ENCODE measurements around the gene SHROOM3. TPM values are rescaled to one million over a fixed set of nuclear protein-coding genes. Genes with fewer than 3 reads are reported as not detected.

SHROOM3 gene
- total RNA-seq, 1 donor from 2014 or later, result 54.9 TPM

- Mint-ChIP-seq H3K4me1 (ENCODE audit: low read depth) (peaks cover 3% of the 10 kb centered on the region), H3K9me3 (ENCODE audit: low read depth) (no peaks in the 10 kb centered on the region), H3K36me3 (ENCODE audit: insufficient read depth) (no peaks in the 10 kb centered on the region), H3K27ac (no peak overlapping the region), H3K27me3 (no peaks in the 10 kb centered on the region), H3K4me3 (ENCODE audit: low read depth) (no peak overlapping the region)
- TF ChIP-seq, protein P1, sequence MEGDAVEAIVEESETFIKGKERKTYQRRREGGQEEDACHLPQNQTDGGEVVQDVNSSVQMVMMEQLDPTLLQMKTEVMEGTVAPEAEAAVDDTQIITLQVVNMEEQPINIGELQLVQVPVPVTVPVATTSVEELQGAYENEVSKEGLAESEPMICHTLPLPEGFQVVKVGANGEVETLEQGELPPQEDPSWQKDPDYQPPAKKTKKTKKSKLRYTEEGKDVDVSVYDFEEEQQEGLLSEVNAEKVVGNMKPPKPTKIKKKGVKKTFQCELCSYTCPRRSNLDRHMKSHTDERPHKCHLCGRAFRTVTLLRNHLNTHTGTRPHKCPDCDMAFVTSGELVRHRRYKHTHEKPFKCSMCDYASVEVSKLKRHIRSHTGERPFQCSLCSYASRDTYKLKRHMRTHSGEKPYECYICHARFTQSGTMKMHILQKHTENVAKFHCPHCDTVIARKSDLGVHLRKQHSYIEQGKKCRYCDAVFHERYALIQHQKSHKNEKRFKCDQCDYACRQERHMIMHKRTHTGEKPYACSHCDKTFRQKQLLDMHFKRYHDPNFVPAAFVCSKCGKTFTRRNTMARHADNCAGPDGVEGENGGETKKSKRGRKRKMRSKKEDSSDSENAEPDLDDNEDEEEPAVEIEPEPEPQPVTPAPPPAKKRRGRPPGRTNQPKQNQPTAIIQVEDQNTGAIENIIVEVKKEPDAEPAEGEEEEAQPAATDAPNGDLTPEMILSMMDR (IDR thresholded peaks at IDR 0.05; ENCODE audit: unreplicated experiment), result no peak
- DNase-seq (ENCODE audit: low spot score, unreplicated experiment), result no peak
These were observed 35.5 kb downstream of the SHROOM3 start for GRCh38 chr4:76470532-76470931.

DNA sequence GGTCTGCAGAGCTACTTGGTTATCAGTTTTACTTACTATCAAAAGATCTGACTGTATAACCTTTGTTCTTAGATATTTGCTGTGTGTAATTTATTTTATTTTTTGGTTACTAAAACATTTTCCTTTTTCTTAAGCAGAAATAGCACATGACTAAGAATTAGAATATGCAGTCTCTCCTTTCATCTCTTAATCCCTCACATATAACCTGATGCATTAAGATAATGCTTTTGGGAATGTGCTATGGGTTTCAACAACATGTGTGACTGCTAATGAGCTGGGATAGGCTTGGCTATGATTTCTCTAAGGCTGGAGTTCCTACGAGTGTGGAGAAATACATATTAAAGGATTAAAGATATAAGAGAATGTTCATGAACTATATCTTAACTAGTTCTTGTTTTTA, 41.5 kb downstream of the SHROOM3 start:
- Mint-ChIP-seq H3K9me3 (ENCODE audit: low read depth) (peaks cover 15% of the 10 kb centered on the region), H3K27ac (no peak overlapping the region), H3K4me1 (ENCODE audit: low read depth) (no peaks in the 10 kb centered on the region)

GRCh38 chr4:76484654-76485053, 49.6 kb downstream of the SHROOM3 start:
- Mint-ChIP-seq H3K4me1 (ENCODE audit: low read depth) (peaks cover 21% of the 10 kb centered on the region), H3K9me3 (ENCODE audit: low read depth) (peaks cover 27% of the 10 kb centered on the region), H3K27ac (peak overlapping the region; percentile 56), H3K4me3 (ENCODE audit: low read depth) (no peak overlapping the region), H3K36me3 (ENCODE audit: insufficient read depth) (peaks cover 6% of the 10 kb centered on the region), H3K27me3 (no peaks in the 10 kb centered on the region)
- no peak for DNase-seq (ENCODE audit: low spot score, unreplicated experiment)
- TF ChIP-seq, protein P1 (IDR thresholded peaks at IDR 0.05; ENCODE audit: unreplicated experiment), result no peak

More for the DNA sequence above, 41.5 kb downstream of the SHROOM3 start:
- DNase-seq (ENCODE audit: low spot score, unreplicated experiment), result no peak
- Mint-ChIP-seq H3K27me3 (no peaks in the 10 kb centered on the region), H3K4me3 (ENCODE audit: low read depth) (no peak overlapping the region), H3K36me3 (ENCODE audit: insufficient read depth) (peaks cover 3% of the 10 kb centered on the region)
- TF ChIP-seq, protein P1 (IDR thresholded peaks at IDR 0.05; ENCODE audit: unreplicated experiment), result no peak

DNA sequence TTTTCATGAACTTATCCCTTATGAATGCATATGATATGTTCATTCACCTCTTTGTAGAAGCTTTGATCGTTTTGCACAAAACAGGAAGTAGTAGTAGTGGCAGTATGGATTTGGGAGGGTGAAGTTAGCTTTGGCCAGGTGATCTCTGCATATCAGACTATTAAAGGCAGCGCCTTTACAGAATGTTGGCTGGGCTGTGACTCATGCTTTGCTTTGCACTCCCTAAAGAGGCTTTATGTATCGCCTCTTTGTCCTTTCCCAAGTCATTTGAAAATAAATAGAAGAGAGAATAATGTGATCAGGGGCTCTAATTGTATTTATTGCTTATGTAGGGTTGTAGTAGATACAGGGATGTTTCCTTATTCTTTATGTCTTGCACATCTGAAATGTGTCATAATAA, 50.4 kb downstream of the SHROOM3 start:
- no peak for DNase-seq (ENCODE audit: low spot score, unreplicated experiment)
- Mint-ChIP-seq H3K4me3 (ENCODE audit: low read depth) (no peak overlapping the region), H3K4me1 (ENCODE audit: low read depth) (peaks cover 21% of the 10 kb centered on the region), H3K9me3 (ENCODE audit: low read depth) (peaks cover 24% of the 10 kb centered on the region), H3K36me3 (ENCODE audit: insufficient read depth) (peaks cover 6% of the 10 kb centered on the region), H3K27ac (peak overlapping the region; percentile 56), H3K27me3 (no peaks in the 10 kb centered on the region)
- TF ChIP-seq, protein P1 (IDR thresholded peaks at IDR 0.05; ENCODE audit: unreplicated experiment), result no peak

- H3K4me1 Mint-ChIP-seq (ENCODE audit: low read depth), result peaks cover 22% of the 10 kb centered on the region
- H3K27me3 Mint-ChIP-seq, result no peaks in the 10 kb centered on the region
- no peak for DNase-seq (ENCODE audit: low spot score, unreplicated experiment)
- TF ChIP-seq, protein P1 (IDR thresholded peaks at IDR 0.05; ENCODE audit: unreplicated experiment), result no peak
- no peak overlapping the region for H3K27ac Mint-ChIP-seq
- peaks cover 19% of the 10 kb centered on the region for H3K9me3 Mint-ChIP-seq (ENCODE audit: low read depth)
- H3K36me3 Mint-ChIP-seq (ENCODE audit: insufficient read depth), result peaks cover 5% of the 10 kb centered on the region
- no peak overlapping the region for H3K4me3 Mint-ChIP-seq (ENCODE audit: low read depth)
These were observed 51.7 kb downstream of the SHROOM3 start for GRCh38 chr4:76486588-76487276.

All from progenitor cell of endocrine pancreas (in vitro differentiated cells).